Neural cell (in vitro differentiated cells): ENCODE measurements around the gene UCP3. TPM values are rescaled to one million over a fixed set of nuclear protein-coding genes. Genes with fewer than 3 reads are reported as not detected.

Experiments
- H2AFZ ChIP-seq: fragments of 200-600, 300-800 bp; sonication (generic), shearing (Covaris generic); 2 replicates; pipeline ENCODE4 v1.6.0; 2014; ENCODE audit warnings: low read depth, mild to moderate bottlenecking, antibody characterized with exemption, low read length, moderate library complexity
- H3F3A ChIP-seq: fragments of 200-600 bp; shearing (Covaris generic); 2 replicates; pipeline ENCODE4 v1.6.1; 2016; ENCODE audit warnings: mild to moderate bottlenecking, moderate library complexity, mixed read lengths, antibody characterized with exemption, low read length; ENCODE audit not compliant: insufficient read depth, poor library complexity, severe bottlenecking
- H3K27ac ChIP-seq: fragments of 200-600, 300-800 bp; sonication (generic), shearing (Covaris generic); 2 replicates; pipeline ENCODE4 v1.5.1; 2014; ENCODE audit warnings: mild to moderate bottlenecking, low read length, moderate library complexity
- H3K27me3 ChIP-seq: fragments of 300-800, 200-600 bp; sonication (generic), shearing (Covaris generic); 2 replicates; pipeline ENCODE4 v1.6.0; 2014; ENCODE audit warnings: mild to moderate bottlenecking, low read depth, low read length, moderate library complexity; ENCODE audit not compliant: insufficient read depth
- H3K36me3 ChIP-seq: fragments of 300-800, 200-600 bp; sonication (generic), shearing (Covaris generic); 2 replicates; pipeline ENCODE4 v1.5.1; 2014; ENCODE audit warnings: mild to moderate bottlenecking, antibody characterized with exemption, low read length, moderate library complexity; ENCODE audit not compliant: insufficient read depth
- H3K4me2 ChIP-seq: fragments of 300-800, 200-600 bp; sonication (generic), shearing (Covaris generic); 2 replicates; pipeline ENCODE4 v1.6.0; 2014; ENCODE audit warnings: mild to moderate bottlenecking, low read length
- H3K4me3 ChIP-seq: fragments of 300-800, 200-600 bp; sonication (generic), shearing (Covaris generic); 2 replicates; pipeline ENCODE4 v1.5.1; 2014; ENCODE audit warnings: mild to moderate bottlenecking, low read length, moderate library complexity
- H3K79me2 ChIP-seq: fragments of 200-600 bp; shearing (Covaris generic); replicated peaks from 2 replicates; pipeline ENCODE4 v1.6.0; 2014; ENCODE audit warnings: mild to moderate bottlenecking, low read length, moderate library complexity; ENCODE audit not compliant: insufficient read depth
- H3K9ac ChIP-seq: fragments of 300-800, 200-600 bp; sonication (generic), shearing (Covaris generic); 2 replicates; pipeline ENCODE4 v1.6.1; 2016; ENCODE audit warnings: mild to moderate bottlenecking, low read length, mixed read lengths
- H3K9me2 ChIP-seq: fragments of 200-600 bp; shearing (Covaris generic); 2 replicates; pipeline ENCODE4 v1.6.1; 2016; ENCODE audit warnings: mild to moderate bottlenecking, low read length, mixed read lengths; ENCODE audit not compliant: insufficient read depth
- H3K9me3 ChIP-seq: fragments of 200-600, 300-800 bp; sonication (generic), shearing (Covaris generic); 2 replicates; pipeline ENCODE4 v1.6.1; 2016; ENCODE audit warnings: mild to moderate bottlenecking, mixed run types, low read length, moderate library complexity, mixed read lengths
- H4K20me1 ChIP-seq: fragments of 200-600 bp; shearing (Covaris generic); 2 replicates; pipeline ENCODE4 v1.6.1; 2016; ENCODE audit warnings: mild to moderate bottlenecking, mixed run types; ENCODE audit not compliant: insufficient read depth
- EP300 ChIP-seq: fragments of 450-650 bp; conservative IDR thresholded peaks from 2 replicates; pipeline ENCODE4 v1.6.1; 2014; ENCODE audit warnings: antibody characterized with exemption, mild to moderate bottlenecking, moderate library complexity; ENCODE audit not compliant: poor library complexity, severe bottlenecking
- EZH2 ChIP-seq: fragments of 200-600, 300-800 bp; shearing (Covaris generic), sonication (generic); IDR thresholded peaks from 2 replicates; pipeline ENCODE4 v1.6.1; 2014; ENCODE audit warnings: antibody characterized with exemption, low read length, borderline replicate concordance, mild to moderate bottlenecking; ENCODE audit not compliant: insufficient read depth, poor library complexity, severe bottlenecking
- MXI1 ChIP-seq: fragments of 450-650 bp; conservative IDR thresholded peaks from 2 replicates; pipeline ENCODE4 v1.6.1; 2014; ENCODE audit warnings: antibody characterized with exemption, mild to moderate bottlenecking; ENCODE audit not compliant: poor library complexity, severe bottlenecking
- POLR2AphosphoS5 ChIP-seq: IDR thresholded peaks from 2 replicates; pipeline ENCODE4 v1.6.1; 2012
- RAD21 ChIP-seq: fragments of 450-650 bp; conservative IDR thresholded peaks from 2 replicates; pipeline ENCODE4 v1.6.1; 2014; ENCODE audit warnings: antibody characterized with exemption, mild to moderate bottlenecking, moderate library complexity
- SMC3 ChIP-seq: fragments of 450-650 bp; conservative IDR thresholded peaks from 2 replicates; pipeline ENCODE4 v1.6.1; 2014; ENCODE audit warnings: antibody characterized with exemption, mild to moderate bottlenecking, moderate library complexity; ENCODE audit not compliant: poor library complexity
- TAF1 ChIP-seq: IDR thresholded peaks from 2 replicates; pipeline ENCODE4 v1.6.1; 2012; ENCODE audit warnings: low read depth
- polyA plus RNA-seq: library from polyadenylated mRNA; depleted of rRNA; stranded (reverse); fragments of >200 nt; gene quantifications from 2 replicates; pipeline ENCODE4 v1.2.3, GENCODE V29; 2014
- TF ChIP-seq, protein P1 (sequence below): IDR thresholded peaks from 2 replicates; pipeline ENCODE4 v1.6.1; 2012; ENCODE audit warnings: borderline replicate concordance
- TF ChIP-seq, protein P2 (sequence below): fragments of 450-650 bp; IDR thresholded peaks from 2 replicates; pipeline ENCODE4 v1.5.1; 2014; ENCODE audit warnings: antibody characterized with exemption, mild to moderate bottlenecking, moderate library complexity; ENCODE audit not compliant: poor library complexity, severe bottlenecking

UCP3 gene
- polyA plus RNA-seq, 1 donor from 2014 or later, result 7.8 TPM

DNA sequence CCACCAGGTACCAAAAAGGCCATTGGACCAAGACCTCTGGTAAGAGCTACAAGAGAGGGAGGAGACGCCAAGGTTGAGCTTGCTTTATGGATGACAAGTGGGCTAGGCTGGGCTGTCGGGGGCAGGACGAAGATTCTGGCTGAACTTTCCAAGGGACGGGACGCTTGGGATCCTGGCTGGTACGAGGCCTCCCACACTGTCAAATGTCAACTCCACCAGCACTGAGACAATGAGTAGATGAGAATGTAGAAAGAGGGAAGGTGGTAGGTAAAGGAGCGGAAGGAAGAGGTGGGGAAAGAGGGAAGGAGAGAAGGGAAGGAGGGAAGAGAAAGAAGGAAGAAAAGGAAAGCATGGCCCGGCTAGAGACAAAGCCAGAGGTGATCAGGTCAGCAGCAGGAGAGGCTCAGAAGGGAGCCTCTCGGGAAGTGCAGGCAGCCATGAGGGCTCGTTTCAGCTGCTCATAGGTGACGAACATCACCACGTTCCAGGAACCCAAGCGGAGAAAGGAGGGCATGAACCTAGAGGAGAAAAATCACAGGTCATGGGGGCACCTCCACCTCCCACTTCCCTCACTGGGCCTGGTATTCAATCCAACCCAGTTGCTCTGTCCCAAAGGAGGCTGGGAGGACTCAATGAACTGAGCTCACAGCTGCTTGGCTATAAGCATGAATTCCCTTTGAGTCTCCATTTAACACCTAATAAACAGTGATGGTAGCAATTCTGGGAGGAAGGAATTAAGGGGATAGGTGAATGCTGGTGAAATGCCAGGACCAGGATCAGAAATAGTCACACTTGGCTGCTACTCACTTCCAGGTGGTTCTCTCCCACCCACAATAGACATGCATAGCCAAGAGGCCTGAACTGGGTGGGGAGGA, 34.0 kb downstream of the UCP3 start:
- no peak for TF ChIP-seq TAF1
- TF ChIP-seq, protein P1, sequence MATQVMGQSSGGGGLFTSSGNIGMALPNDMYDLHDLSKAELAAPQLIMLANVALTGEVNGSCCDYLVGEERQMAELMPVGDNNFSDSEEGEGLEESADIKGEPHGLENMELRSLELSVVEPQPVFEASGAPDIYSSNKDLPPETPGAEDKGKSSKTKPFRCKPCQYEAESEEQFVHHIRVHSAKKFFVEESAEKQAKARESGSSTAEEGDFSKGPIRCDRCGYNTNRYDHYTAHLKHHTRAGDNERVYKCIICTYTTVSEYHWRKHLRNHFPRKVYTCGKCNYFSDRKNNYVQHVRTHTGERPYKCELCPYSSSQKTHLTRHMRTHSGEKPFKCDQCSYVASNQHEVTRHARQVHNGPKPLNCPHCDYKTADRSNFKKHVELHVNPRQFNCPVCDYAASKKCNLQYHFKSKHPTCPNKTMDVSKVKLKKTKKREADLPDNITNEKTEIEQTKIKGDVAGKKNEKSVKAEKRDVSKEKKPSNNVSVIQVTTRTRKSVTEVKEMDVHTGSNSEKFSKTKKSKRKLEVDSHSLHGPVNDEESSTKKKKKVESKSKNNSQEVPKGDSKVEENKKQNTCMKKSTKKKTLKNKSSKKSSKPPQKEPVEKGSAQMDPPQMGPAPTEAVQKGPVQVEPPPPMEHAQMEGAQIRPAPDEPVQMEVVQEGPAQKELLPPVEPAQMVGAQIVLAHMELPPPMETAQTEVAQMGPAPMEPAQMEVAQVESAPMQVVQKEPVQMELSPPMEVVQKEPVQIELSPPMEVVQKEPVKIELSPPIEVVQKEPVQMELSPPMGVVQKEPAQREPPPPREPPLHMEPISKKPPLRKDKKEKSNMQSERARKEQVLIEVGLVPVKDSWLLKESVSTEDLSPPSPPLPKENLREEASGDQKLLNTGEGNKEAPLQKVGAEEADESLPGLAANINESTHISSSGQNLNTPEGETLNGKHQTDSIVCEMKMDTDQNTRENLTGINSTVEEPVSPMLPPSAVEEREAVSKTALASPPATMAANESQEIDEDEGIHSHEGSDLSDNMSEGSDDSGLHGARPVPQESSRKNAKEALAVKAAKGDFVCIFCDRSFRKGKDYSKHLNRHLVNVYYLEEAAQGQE, result no peak
- no peak overlapping the region for H3K27ac ChIP-seq
- no peaks in the 10 kb centered on the region for H3K9me2 ChIP-seq
- H3K36me3 ChIP-seq, result no peaks in the 10 kb centered on the region
- H3K9me3 ChIP-seq, result no peaks in the 10 kb centered on the region
- H3K4me2 ChIP-seq, result no peak overlapping the region
- no peak overlapping the region for H3K9ac ChIP-seq
- H3K27me3 ChIP-seq, result no peaks in the 10 kb centered on the region
- no peaks in the 10 kb centered on the region for H3K79me2 ChIP-seq
- H3K4me3 ChIP-seq, result no peak overlapping the region
- H3F3A ChIP-seq, result no peaks in the 10 kb centered on the region
- H4K20me1 ChIP-seq, result no peaks in the 10 kb centered on the region
- no peak overlapping the region for H2AFZ ChIP-seq

DNA sequence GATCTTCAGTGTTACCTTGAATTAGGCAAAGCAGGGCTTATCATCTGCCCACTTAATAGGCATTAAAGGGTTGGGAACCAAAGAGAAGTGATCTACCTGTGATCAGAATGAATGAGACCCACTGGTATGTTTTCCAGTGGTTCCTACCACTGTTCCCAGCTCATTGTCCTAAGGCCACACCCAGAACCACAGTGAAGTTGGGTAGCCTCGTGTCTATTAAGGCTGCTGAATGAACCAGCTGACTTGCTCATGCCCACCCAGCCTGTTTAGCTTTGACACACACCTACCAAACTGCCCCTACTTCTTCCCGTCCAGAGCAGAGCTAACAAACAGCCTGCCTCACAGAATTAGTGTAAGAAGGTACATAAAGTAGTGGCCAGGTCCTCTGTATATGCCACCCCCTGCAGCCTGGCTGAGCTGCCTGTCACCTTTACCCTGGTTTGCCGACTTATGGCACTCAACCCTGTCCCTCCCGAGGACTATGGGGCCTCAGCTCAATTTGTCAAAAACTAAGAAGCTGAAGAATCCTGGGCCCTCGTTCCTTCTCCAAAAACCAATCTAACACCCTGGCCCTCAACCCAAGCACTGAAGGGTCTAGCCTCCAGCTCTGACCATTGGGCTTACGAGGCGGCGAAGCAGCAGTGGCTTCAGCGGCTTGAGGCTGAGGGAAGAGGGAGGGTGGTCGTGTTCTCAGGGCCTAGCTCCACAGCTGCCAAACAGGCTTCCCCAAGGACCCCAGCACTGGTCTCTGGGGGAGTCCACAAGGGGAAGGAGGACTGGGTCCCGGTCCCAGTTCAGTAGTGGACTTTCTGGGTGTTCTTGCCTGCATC, 36.0 kb downstream of the UCP3 start:
- H2AFZ ChIP-seq, result no peak overlapping the region
- no peaks in the 10 kb centered on the region for H3K9me3 ChIP-seq
- H3K27me3 ChIP-seq, result no peaks in the 10 kb centered on the region
- no peaks in the 10 kb centered on the region for H3K9me2 ChIP-seq
- H3K27ac ChIP-seq, result no peak overlapping the region
- TF ChIP-seq TAF1 (no peak), MXI1 (no peak), RAD21 (no peak), EZH2 (no peak), POLR2AphosphoS5 (no peak), SMC3 (no peak), EP300 (no peak)
- TF ChIP-seq, protein P2, sequence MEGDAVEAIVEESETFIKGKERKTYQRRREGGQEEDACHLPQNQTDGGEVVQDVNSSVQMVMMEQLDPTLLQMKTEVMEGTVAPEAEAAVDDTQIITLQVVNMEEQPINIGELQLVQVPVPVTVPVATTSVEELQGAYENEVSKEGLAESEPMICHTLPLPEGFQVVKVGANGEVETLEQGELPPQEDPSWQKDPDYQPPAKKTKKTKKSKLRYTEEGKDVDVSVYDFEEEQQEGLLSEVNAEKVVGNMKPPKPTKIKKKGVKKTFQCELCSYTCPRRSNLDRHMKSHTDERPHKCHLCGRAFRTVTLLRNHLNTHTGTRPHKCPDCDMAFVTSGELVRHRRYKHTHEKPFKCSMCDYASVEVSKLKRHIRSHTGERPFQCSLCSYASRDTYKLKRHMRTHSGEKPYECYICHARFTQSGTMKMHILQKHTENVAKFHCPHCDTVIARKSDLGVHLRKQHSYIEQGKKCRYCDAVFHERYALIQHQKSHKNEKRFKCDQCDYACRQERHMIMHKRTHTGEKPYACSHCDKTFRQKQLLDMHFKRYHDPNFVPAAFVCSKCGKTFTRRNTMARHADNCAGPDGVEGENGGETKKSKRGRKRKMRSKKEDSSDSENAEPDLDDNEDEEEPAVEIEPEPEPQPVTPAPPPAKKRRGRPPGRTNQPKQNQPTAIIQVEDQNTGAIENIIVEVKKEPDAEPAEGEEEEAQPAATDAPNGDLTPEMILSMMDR, result no peak
- TF ChIP-seq, protein P1, result no peak
- H3K9ac ChIP-seq, result no peak overlapping the region
- no peaks in the 10 kb centered on the region for H3K79me2 ChIP-seq
- H3K36me3 ChIP-seq, result no peaks in the 10 kb centered on the region
- H3K4me2 ChIP-seq, result no peak overlapping the region
- H3K4me3 ChIP-seq, result no peak overlapping the region
- H3F3A ChIP-seq, result no peaks in the 10 kb centered on the region
- H4K20me1 ChIP-seq, result no peaks in the 10 kb centered on the region
